ENCODE data around the gene PLEKHM3. TPM values are rescaled to one million over a fixed set of nuclear protein-coding genes. Genes with fewer than 3 reads are reported as not detected.
A peak's percentile ranks its signal among the peaks of the same experiment; 100 is the strongest.

Gene PLEKHM3
- polyA plus RNA-seq, 3 donors from 2014 or later = 2.8 to 6.5 (median 3.1) TPM

GRCh38 chr2:207905546-207905945 lies 119.8 kb downstream of the PLEKHM3 start:
- peaks cover 5 to 9% (median 9%) of the 10 kb centered on the region in 3 donors for H3K36me3 Mint-ChIP-seq
- H3K4me3 Mint-ChIP-seq = no peak overlapping the region
- no peak for DNase-seq
- no peaks in the 10 kb centered on the region for H3K9me3 Mint-ChIP-seq
- no peaks in the 10 kb centered on the region for H3K27me3 Mint-ChIP-seq (ENCODE audit: low read depth in 3 of 3)
- no peaks in the 10 kb centered on the region for H3K4me1 Mint-ChIP-seq
- H3K27ac Mint-ChIP-seq = no peak overlapping the region

DNA sequence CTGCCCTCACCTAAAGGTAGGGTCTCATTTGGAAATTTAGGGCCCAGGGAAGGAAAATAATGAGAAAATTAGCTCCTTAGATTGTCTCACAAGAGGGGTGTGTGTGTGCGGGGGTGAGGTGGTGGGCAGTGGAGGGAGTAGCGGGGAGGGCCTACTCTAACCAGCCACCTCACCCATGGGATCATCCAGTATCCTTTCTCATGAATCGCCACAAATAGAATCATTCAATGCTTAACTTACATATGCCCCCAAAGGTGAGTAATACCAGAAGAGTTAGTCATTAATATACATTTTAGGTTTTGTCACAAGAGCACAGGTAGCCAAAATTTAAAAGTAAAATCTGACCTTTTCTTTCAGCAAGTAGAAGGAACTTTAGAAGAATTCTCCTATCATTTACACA lies 122.1 kb downstream of the PLEKHM3 start:
- H3K27ac Mint-ChIP-seq = peak overlapping the region in 1 of 6 donors; percentile 16
- no peak overlapping the region for H3K4me3 Mint-ChIP-seq
- DNase-seq = no peak
- H3K9me3 Mint-ChIP-seq = no peaks in the 10 kb centered on the region
- peaks cover 8 to 15% (median 12%) of the 10 kb centered on the region in 3 donors for H3K36me3 Mint-ChIP-seq
- H3K27me3 Mint-ChIP-seq (ENCODE audit: low read depth in 3 of 3) = no peaks in the 10 kb centered on the region
- H3K4me1 Mint-ChIP-seq = no peaks in the 10 kb centered on the region

GRCh38 chr2:207902821-207903220 lies 122.5 kb downstream of the PLEKHM3 start:
- Mint-ChIP-seq H3K4me3 (no peak overlapping the region), H3K9me3 (no peaks in the 10 kb centered on the region), H3K27me3 (ENCODE audit: low read depth in 3 of 3) (no peaks in the 10 kb centered on the region), H3K36me3 (peaks cover 11 to 15% (median 13%) of the 10 kb centered on the region in 3 donors), H3K27ac (no peak overlapping the region), H3K4me1 (no peaks in the 10 kb centered on the region)
- DNase-seq = no peak

DNA sequence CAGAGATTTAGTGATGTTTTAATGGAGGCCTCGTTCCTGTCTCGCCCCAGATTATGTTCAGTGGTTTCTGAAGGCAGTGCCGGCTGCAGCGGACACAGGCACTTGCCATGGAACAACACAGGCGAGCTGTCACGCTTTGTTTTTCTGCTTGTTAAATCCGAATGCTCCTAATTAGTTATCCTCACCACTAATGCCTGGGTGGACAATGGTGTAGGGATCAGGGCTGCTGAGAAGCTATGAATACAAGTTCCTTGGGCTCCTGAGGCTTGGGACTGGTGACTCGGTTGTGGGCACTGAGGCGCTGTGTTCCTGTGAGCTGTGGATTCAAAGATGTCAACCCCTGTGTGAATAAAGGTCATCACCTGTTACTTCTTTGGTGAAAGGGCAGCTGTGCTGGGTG lies 123.5 kb downstream of the PLEKHM3 start:
- H3K27me3 Mint-ChIP-seq (ENCODE audit: low read depth in 3 of 3) = no peaks in the 10 kb centered on the region
- H3K4me3 Mint-ChIP-seq = no peak overlapping the region
- peaks cover 9 to 15% (median 13%) of the 10 kb centered on the region in 3 donors for H3K36me3 Mint-ChIP-seq
- DNase-seq = no peak
- no peaks in the 10 kb centered on the region for H3K4me1 Mint-ChIP-seq
- H3K27ac Mint-ChIP-seq = no peak overlapping the region
- no peaks in the 10 kb centered on the region for H3K9me3 Mint-ChIP-seq

DNA sequence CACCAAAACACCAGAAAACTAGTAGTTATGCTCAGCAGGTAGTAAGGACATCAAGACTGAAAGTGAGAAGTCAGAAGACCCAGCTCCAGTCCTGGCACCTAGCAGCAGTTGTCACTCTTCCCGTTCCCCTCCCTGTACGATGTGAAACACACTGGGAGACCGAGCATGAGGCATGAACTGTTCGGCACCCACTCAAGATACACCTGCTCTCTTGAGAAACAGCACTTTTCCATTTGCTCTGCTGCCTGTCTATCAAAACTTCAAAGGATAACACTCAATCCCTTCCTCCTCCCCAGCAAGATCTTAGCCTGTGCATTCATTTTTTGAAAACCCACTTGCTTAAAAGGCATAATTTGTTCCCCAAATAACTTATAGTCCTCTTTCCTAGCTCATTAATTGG lies 123.9 kb downstream of the PLEKHM3 start:
- DNase-seq = no peak
- Mint-ChIP-seq H3K4me3 (no peak overlapping the region), H3K27me3 (ENCODE audit: low read depth in 3 of 3) (no peaks in the 10 kb centered on the region), H3K27ac (no peak overlapping the region), H3K9me3 (no peaks in the 10 kb centered on the region), H3K4me1 (no peaks in the 10 kb centered on the region), H3K36me3 (peaks cover 9 to 15% (median 13%) of the 10 kb centered on the region in 3 donors)

GRCh38 chr2:207898354-207898695 lies 127.0 kb downstream of the PLEKHM3 start:
- Mint-ChIP-seq H3K4me3 (no peak overlapping the region), H3K27ac (no peak overlapping the region), H3K4me1 (no peaks in the 10 kb centered on the region)

DNA sequence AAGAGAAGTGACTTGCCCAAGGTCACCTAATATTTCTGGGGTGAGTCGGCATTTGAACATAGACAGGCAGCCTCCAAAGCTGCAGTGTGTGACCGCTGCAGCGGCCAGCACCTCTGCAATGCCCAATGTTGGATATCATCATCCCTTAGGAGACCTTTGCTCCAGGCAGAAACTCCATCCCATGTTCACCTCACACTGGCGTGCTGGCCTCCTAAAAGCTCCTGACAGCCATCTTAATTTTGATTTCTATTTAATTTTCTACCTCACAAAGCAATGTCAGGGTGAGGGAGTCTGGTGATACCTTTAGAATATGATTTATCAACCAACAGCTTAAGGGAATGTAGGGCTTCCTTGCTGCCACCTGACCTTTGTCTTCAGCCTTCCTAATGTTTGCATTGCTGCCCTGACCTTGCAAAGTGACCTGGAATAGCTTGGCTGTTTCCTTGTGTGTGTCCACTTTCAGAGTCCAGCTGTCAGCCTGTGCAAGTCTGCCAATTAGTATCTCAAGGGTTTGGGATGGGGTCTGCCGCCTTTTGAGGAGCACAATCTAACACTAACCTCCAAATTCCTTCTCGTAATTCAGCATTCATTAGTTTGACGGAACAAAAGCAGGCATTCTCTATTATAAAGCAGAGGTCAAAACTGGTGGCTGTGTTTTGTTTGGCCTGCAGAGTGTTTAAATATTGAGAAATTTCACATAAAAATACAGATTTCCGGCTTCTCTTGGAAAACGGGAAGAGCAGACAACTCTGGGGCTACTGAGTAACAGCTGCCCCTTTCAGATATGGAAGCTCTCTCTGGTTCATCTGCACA lies 127.6 kb downstream of the PLEKHM3 start:
- H3K9me3 Mint-ChIP-seq = no peaks in the 10 kb centered on the region
- H3K36me3 Mint-ChIP-seq = peaks cover 9 to 13% (median 11%) of the 10 kb centered on the region in 3 donors
- no peaks in the 10 kb centered on the region for H3K4me1 Mint-ChIP-seq
- H3K27ac Mint-ChIP-seq = no peak overlapping the region
- H3K4me3 Mint-ChIP-seq = no peak overlapping the region
- DNase-seq = no peak
- no peaks in the 10 kb centered on the region for H3K27me3 Mint-ChIP-seq (ENCODE audit: low read depth in 3 of 3)

More at GRCh38 chr2:207898354-207898695, 127.0 kb downstream of the PLEKHM3 start:
- no peak for DNase-seq
- Mint-ChIP-seq H3K36me3 (peaks cover 9 to 13% (median 12%) of the 10 kb centered on the region in 3 donors), H3K27me3 (ENCODE audit: low read depth in 3 of 3) (no peaks in the 10 kb centered on the region), H3K9me3 (no peaks in the 10 kb centered on the region)

DNA sequence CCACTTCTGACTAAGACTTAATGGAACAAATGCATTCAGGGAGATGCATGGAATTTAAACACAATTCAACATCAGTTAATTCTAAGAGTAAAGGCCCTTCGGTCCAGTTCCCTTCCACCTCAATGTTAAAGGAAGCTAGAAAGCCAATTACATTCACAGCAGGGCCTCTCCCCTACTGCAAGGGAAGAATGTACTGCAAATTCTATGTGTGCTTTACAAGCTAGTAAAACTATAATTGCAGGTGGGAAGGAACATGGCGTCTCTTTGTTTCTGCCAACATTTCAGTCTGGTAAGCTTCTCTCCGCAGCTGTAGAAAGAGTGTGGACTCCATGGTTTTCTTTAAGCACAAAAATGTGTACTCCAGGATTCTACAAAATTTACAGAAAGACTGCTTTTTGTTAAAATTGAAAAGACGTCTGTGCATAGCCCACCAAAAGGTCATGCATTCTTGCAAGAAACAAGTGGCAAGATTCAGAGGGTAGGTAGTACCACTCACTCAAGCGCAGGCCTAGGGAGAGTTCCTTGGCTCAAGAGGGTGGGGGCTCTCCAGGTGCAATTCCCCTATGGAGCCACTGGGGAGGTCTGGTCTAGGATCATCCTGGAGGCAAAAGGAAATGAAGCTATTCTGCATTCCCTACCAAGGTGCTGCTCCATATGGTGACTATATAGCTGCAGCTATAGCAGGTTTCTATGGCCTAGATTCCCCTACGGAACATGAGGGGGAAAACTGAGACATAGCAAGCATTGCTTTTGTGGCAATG lies 128.6 kb downstream of the PLEKHM3 start:
- Mint-ChIP-seq H3K36me3 (peaks cover 9 to 13% (median 11%) of the 10 kb centered on the region in 3 donors), H3K4me1 (no peaks in the 10 kb centered on the region), H3K9me3 (no peaks in the 10 kb centered on the region), H3K27me3 (ENCODE audit: low read depth in 3 of 3) (no peaks in the 10 kb centered on the region), H3K27ac (no peak overlapping the region), H3K4me3 (no peak overlapping the region)
- no peak for DNase-seq

DNA sequence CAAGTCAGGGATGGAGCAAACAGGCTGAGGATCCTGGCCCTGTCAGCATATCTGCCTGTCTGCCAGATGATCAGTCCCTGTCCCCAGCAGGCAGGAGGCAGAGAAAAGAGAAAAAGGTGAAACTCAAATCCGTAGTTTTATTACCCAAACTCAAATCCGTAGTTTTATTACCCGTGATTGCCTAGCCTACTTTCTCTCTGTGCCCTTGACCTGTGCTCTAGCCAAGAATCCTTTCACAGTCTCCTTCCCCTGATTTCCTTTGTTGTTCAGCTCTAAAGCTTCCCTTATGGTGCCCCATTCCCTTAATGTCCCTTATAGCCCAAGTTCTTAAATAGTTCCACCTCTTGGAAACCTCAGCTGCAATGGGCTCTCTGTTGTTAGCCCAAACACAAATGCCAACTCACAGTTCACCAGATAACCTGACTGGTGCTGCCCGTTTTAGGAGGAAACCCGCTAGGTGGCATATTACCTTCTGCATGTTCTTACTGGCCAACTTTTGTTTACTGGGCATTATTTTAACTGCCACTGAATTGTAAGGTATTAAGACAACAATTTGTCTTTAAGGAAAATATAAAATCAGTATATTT lies 130.0 kb downstream of the PLEKHM3 start:
- peaks cover 6 to 9% (median 9%) of the 10 kb centered on the region in 3 donors for H3K36me3 Mint-ChIP-seq
- H3K9me3 Mint-ChIP-seq = no peaks in the 10 kb centered on the region
- no peaks in the 10 kb centered on the region for H3K27me3 Mint-ChIP-seq (ENCODE audit: low read depth in 3 of 3)
- H3K27ac Mint-ChIP-seq = no peak overlapping the region
- no peak for DNase-seq
- no peak overlapping the region for H3K4me3 Mint-ChIP-seq
- H3K4me1 Mint-ChIP-seq = no peaks in the 10 kb centered on the region

DNA sequence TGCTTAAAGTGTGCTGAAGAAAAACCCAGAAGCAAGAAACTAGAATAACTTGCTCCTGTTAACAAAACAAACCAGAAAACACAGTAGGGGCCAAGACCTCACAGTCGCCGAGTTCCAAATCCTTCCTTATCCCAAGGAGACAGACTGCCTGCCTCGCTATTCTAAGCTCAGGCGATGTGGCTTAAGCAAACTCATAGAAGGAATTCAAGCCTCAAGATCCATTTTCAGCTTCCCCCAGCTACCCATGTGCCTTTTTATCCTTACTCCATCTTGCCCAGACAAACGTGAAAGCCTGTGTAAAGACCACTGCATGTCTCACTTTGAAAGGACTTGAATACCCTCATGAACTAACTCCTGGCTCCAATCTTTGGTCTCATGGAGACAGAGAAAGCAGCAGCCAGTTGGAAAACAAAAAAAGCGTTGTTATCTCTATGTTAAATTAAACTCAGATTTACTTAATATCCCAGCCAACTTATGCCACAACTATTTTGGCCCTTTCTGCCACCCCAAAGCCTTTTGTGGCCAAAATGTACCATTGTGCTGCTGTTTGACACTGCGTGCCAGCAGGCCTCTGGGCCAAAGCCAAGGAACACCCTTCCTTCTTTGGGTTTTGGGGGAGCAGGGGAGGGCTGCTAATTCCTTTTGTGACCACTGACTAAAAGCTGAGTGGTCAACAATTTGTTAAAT lies 132.5 kb downstream of the PLEKHM3 start:
- Mint-ChIP-seq H3K27me3 (ENCODE audit: low read depth in 3 of 3) (peaks cover 0 to 1% (median 0%) of the 10 kb centered on the region in 3 donors), H3K9me3 (no peaks in the 10 kb centered on the region), H3K27ac (peak overlapping the region in 1 of 6 donors; percentile 17), H3K4me1 (no peaks in the 10 kb centered on the region), H3K4me3 (no peak overlapping the region), H3K36me3 (peaks cover 0 to 1% (median 0%) of the 10 kb centered on the region in 3 donors)
- DNase-seq = no peak

DNA sequence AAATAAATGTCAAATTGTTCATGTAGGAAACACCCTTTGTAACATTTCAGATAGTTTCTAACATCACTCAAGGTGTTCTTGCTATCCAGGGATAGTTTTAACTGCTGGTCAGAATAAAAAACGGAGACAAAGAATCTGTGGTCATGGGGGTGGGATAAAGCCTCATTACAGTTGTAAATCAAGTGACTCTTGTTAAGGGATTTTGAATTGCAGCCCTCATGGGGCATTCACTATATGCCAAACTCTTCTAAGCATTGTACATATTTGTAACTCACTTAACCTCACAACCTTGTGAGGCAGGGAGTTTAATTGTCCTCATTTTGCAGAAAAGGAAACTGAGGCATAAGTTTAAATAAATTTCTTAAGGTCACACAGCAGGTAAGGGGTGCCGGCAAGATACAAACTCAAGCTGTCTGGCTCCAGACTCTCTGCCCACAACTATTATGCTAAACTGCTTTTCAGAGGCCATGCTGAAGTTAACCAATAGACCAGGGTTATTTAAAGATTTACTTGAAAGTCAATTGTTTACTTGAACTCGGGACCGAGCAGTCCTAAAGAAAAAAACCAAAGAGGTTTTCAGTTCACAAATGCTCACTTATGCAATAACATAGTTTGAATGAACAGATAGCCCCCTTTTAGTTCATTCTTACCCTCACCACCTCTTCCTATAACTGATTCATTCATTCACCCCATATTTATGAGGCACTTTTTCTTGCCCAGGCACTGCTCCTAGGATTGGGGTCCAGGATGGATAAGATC lies 134.1 kb downstream of the PLEKHM3 start:
- Mint-ChIP-seq H3K4me1 (no peaks in the 10 kb centered on the region), H3K4me3 (no peak overlapping the region), H3K27ac (no peak overlapping the region), H3K27me3 (ENCODE audit: low read depth in 3 of 3) (peaks cover 0 to 1% (median 0%) of the 10 kb centered on the region in 3 donors), H3K36me3 (no peaks in the 10 kb centered on the region), H3K9me3 (no peaks in the 10 kb centered on the region)
- DNase-seq = no peak

- H3K9me3 Mint-ChIP-seq = no peaks in the 10 kb centered on the region
- no peak for DNase-seq
- peaks cover 0 to 1% (median 0%) of the 10 kb centered on the region in 3 donors for H3K27me3 Mint-ChIP-seq (ENCODE audit: low read depth in 3 of 3)
- H3K27ac Mint-ChIP-seq = no peak overlapping the region
- H3K4me3 Mint-ChIP-seq = no peak overlapping the region
- H3K36me3 Mint-ChIP-seq = no peaks in the 10 kb centered on the region
- peaks cover 0 to 4% of the 10 kb centered on the region in 2 donors for H3K4me1 Mint-ChIP-seq
Observed at GRCh38 chr2:207887500-207887899, 137.8 kb downstream of the PLEKHM3 start.

- DNase-seq = no peak
- Mint-ChIP-seq H3K4me1 (peaks cover 0 to 4% of the 10 kb centered on the region in 2 donors), H3K9me3 (no peaks in the 10 kb centered on the region), H3K36me3 (no peaks in the 10 kb centered on the region), H3K4me3 (no peak overlapping the region), H3K27me3 (ENCODE audit: low read depth in 3 of 3) (peaks cover 0 to 4% (median 0%) of the 10 kb centered on the region in 3 donors), H3K27ac (peak overlapping the region in 1 of 6 donors; percentile 43)
Observed at GRCh38 chr2:207885010-207885409, 140.3 kb downstream of the PLEKHM3 start.

Data from immature natural killer cell (primary cell).